Bronchial epithelial cell (primary cell): ENCODE measurements around the gene ZNF592. TPM values are rescaled to one million over a fixed set of nuclear protein-coding genes. Genes with fewer than 3 reads are reported as not detected.

Experiments
- DNase-seq: peaks from one replicate; pipeline ENCODE4 v3.0.0-alpha.2; 2010; ENCODE audit warnings: low read depth
- FAIRE-seq: peaks from 2 replicates; lab custom pipeline; 2011; peaks lifted over from hg19 to GRCh38; lab: Jason Lieb, UNC
- H3K27me3 ChIP-seq: 2 replicates; pipeline ENCODE4 v1.5.1; 2011; ENCODE audit warnings: low read length; ENCODE audit not compliant: control insufficient read depth, insufficient read depth
- H3K36me3 ChIP-seq: 2 replicates; pipeline ENCODE4 v1.5.1; 2011; ENCODE audit warnings: low read length; ENCODE audit not compliant: control insufficient read depth, insufficient read depth
- H3K4me3 ChIP-seq: 2 replicates; pipeline ENCODE4 v1.5.1; 2011; ENCODE audit warnings: mild to moderate bottlenecking, low read depth, low read length, control low read depth
- CTCF ChIP-seq: IDR thresholded peaks from 2 replicates; pipeline ENCODE4 v1.5.1; 2011; ENCODE audit warnings: mild to moderate bottlenecking, moderate library complexity, low read length, control low read depth, inconsistent platforms; ENCODE audit not compliant: insufficient read depth, severe bottlenecking
- total RNA-seq: library from RNA; depleted of rRNA; stranded (reverse); fragments of >200 nt; gene quantifications from 2 replicates; pipeline ENCODE4 v1.2.1, GENCODE V29; 2014

The ZNF592 gene
- total RNA-seq, 1 donor from 2014 or later = 2.6 TPM

DNA sequence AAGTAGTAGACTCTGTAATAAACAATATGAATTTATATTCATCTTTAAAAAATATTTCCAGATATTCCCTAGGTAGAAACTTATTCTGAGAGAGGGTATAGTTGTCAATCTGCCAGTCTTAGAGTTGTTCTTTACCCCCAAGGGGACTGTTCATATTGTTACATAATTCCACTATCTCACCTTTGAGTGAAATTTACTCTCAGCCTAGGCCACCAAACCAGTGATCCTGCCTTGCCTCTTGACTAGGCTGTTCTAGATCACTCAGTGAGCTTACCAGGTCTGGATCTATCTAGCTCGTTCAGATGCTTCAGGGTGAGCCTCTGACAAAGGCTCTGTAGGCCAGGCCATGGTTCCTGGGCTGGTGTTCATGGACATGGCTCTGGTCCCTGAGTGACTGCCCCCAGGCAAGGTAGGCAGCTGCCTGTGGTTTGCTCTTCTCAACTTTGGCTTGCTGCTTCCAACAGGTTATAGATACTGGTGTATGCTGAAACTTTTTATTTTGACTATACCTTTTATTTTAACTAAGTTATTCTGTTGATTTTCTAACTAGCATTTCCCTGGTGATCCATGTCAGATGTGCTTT is 27.6 kb downstream of the ZNF592 start:
- TF ChIP-seq CTCF = no peak
- Histone ChIP-seq H3K4me3 (no peak overlapping the region), H3K27me3 (no peaks in the 10 kb centered on the region), H3K36me3 (peaks cover 5% of the 10 kb centered on the region)
- no peak for FAIRE-seq
- no peak for DNase-seq

- FAIRE-seq (no peak), DNase-seq (no peak)
- Histone ChIP-seq H3K27me3 (no peaks in the 10 kb centered on the region), H3K36me3 (peaks cover 14% of the 10 kb centered on the region), H3K4me3 (no peak overlapping the region)
- TF ChIP-seq CTCF = no peak
Observed at GRCh38 chr15:84778194-84778593, 29.8 kb downstream of the ZNF592 start.

- TF ChIP-seq CTCF = no peak
- FAIRE-seq (no peak), DNase-seq (no peak)
- Histone ChIP-seq H3K36me3 (peaks cover 28% of the 10 kb centered on the region), H3K27me3 (no peaks in the 10 kb centered on the region), H3K4me3 (no peak overlapping the region)
Observed at GRCh38 chr15:84780492-84780891, 32.1 kb downstream of the ZNF592 start.

DNA sequence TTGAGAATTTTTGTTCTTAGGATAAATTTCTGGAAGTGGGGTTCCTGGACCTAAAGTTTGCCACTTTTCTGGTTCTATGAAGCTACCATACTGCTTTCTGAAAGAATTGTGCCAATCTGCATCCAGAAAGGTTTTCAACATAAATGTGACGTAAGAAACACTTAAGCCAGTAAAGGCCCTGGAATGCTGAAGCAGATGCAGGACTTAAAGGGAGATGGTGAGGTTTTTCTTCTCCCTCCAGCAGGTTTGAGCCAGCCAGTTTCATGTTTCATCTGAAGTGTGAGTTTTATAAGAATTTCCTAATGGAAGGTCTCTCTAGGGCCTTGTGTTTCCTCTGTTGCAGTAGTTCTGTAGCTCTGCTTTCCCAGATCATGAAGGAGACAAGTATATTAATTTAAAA is 33.1 kb downstream of the ZNF592 start:
- no peak overlapping the region for H3K4me3 ChIP-seq
- no peak for FAIRE-seq

GRCh38 chr15:84782346-84782745 is 34.0 kb downstream of the ZNF592 start:
- H3K4me3 ChIP-seq = no peak overlapping the region
- H3K27me3 ChIP-seq = no peaks in the 10 kb centered on the region
- H3K36me3 ChIP-seq = peaks cover 32% of the 10 kb centered on the region
- DNase-seq = no peak
- FAIRE-seq = no peak
- TF ChIP-seq CTCF = no peak

More for the DNA sequence above, 33.1 kb downstream of the ZNF592 start:
- peaks cover 28% of the 10 kb centered on the region for H3K36me3 ChIP-seq
- no peak for TF ChIP-seq CTCF
- no peaks in the 10 kb centered on the region for H3K27me3 ChIP-seq
- DNase-seq = no peak
